ENCODE results near the gene GPR89A. TPM values are rescaled to one million over a fixed set of nuclear protein-coding genes. Genes with fewer than 3 reads are reported as not detected.

Gene GPR89A
- total and polyA plus RNA-seq, 2 of the 8 experiments (the other 6 are each of a cell fraction or from before 2014, with no cell fraction given), result 26.8 to 46.6 TPM

DNA sequence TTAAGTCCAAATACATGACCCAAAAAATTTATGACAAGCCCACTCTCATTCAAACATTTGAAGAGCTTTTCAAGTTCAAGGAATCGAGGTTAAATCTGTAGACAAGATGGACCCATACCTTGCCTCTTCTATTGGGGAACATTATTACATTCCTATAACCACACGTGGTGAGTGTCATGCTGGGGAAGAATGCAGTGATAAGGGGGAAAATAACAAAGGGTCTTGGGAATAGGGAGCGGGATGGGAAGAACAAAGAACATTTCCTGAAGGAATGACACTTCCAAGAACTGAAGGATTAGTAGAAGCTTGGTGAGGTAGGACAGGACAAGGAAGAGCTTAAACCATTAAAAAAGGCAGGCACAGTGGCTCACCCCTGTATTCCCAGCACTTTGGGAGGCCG, 80.5 kb downstream of the GPR89A start:
- peaks cover 0 to 3% (median under 1%) of the 10 kb centered on the region in 4 experiments; a peak in 2 of 7 replicates for H3K4me1 ChIP-seq (replicated peaks in 1 of 4; ENCODE audit: control insufficient read depth in 3 of 4, insufficient read depth in 4 of 4, low read length in 3 of 4)
- ChIA-PET POLR2A (ENCODE audit: partially characterized antibody) (interaction anchor here (1.4 kb wide), 1 partner anchor 15 kb away, joined by 4 read pairs; no protein-coding TSS in a partner anchor), CTCF (ENCODE audit: partially characterized antibody) (interaction anchor here (1.4 kb wide), 1 partner anchor 33 kb away, joined by 4 read pairs; no protein-coding TSS in a partner anchor)
- 72% methylated on average over 4 of the region's 4 CpGs; no CpG with 5 or more reads in 1 of the 2 experiments for WGBS, 2 experiments (ENCODE audit: extremely low coverage in 1 of 2, insufficient coverage in 1 of 2, insufficient read length in 1 of 2, insufficient replicate concordance in 2 of 2, low coverage in 1 of 2, low lambda C conversion rate in 2 of 2, missing lambda C conversion rate in 1 of 2)
- H3K4ac ChIP-seq (replicated peaks; ENCODE audit: insufficient read length, low read depth, low read length), result no peak overlapping the region
- H3K56ac ChIP-seq (replicated peaks; ENCODE audit: insufficient read length, low read depth, low read length), result no peak overlapping the region
- no peak overlapping the region for H3K4me2 ChIP-seq (ENCODE audit: insufficient read depth in 1 of 2, low read depth in 2 of 2, low read length in 2 of 2)
- no peaks in the 10 kb centered on the region for H3K79me1 ChIP-seq (ENCODE audit: low read depth, low read length)
- peak; percentile 54; the same call in 1 of the 2 replicates for TF ChIP-seq TEAD4 (IDR thresholded peaks at IDR 0.05; ENCODE audit: low read depth, low read length)
- no peak for TF ChIP-seq SIRT6 (IDR thresholded peaks at IDR 0.05; ENCODE audit: low read length)
- TF ChIP-seq, protein P1, sequence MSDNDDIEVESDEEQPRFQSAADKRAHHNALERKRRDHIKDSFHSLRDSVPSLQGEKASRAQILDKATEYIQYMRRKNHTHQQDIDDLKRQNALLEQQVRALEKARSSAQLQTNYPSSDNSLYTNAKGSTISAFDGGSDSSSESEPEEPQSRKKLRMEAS (IDR thresholded peaks at IDR 0.05), result peak; percentile 29; the same call in 1 of the 2 replicates
- H2AK5ac ChIP-seq (ENCODE audit: low read depth, low read length), result no peak overlapping the region
- H3K23me2 ChIP-seq (ENCODE audit: low read depth, low read length), result no peaks in the 10 kb centered on the region
- DNase-seq (ENCODE audit: low read depth in 1 of 2, low spot score in 2 of 2) (no peak), FAIRE-seq (no peak)
- no peaks in the 10 kb centered on the region for H3K79me2 ChIP-seq (ENCODE audit: control insufficient read depth in 1 of 2, insufficient read depth in 2 of 2, low read length in 2 of 2)
- H3K27ac ChIP-seq (ENCODE audit: low read depth, low read length), result no peak overlapping the region
- no peak overlapping the region for H2BK120ac ChIP-seq (replicated peaks; ENCODE audit: low read depth, low read length)
- H3K27me3 ChIP-seq (replicated peaks in 1 of 4; ENCODE audit: control insufficient read depth in 3 of 4, extremely low read depth in 1 of 4, insufficient read depth in 3 of 4, low read length in 3 of 4), result no peaks in the 10 kb centered on the region
- no peak overlapping the region for H2AFZ ChIP-seq (ENCODE audit: low read length)
- H3K23ac ChIP-seq (ENCODE audit: insufficient read length), result no peak overlapping the region
- H2BK15ac ChIP-seq (ENCODE audit: low read length), result no peak overlapping the region
- no peak overlapping the region for H2BK20ac ChIP-seq (ENCODE audit: low read length)
- no peak overlapping the region for H2BK12ac ChIP-seq (ENCODE audit: low read depth, low read length)
- no peak overlapping the region for H3K4me3 ChIP-seq (ENCODE audit: extremely low read depth in 1 of 4, insufficient read depth in 2 of 4, low read depth in 3 of 4, low read length in 4 of 4)
- no peak overlapping the region for H4K8ac ChIP-seq (ENCODE audit: extremely low read depth, insufficient read depth, low read length)
- H3K9me3 ChIP-seq (ENCODE audit: insufficient read depth in 2 of 2, low read depth in 1 of 2, low read length in 1 of 2), result no peaks in the 10 kb centered on the region
- no peaks in the 10 kb centered on the region for H4K20me1 ChIP-seq (replicated peaks in 1 of 2; ENCODE audit: control insufficient read depth in 1 of 2, insufficient read depth in 2 of 2, low read length in 2 of 2)
- H4K5ac ChIP-seq (ENCODE audit: insufficient read length, low read depth, low read length), result no peak overlapping the region
- H3K36me3 ChIP-seq (ENCODE audit: control insufficient read depth in 2 of 4, insufficient read depth in 4 of 4, low read length in 3 of 4), result no peaks in the 10 kb centered on the region
- no peak overlapping the region for H4K91ac ChIP-seq (replicated peaks; ENCODE audit: insufficient read length, low read length)
- H3K14ac ChIP-seq (ENCODE audit: insufficient read length), result no peak overlapping the region
- H2BK5ac ChIP-seq (ENCODE audit: low read depth, low read length), result no peak overlapping the region
- H3K18ac ChIP-seq (ENCODE audit: extremely low read depth, low read length), result no peak overlapping the region
- H3K9ac ChIP-seq (replicated peaks in 1 of 4; ENCODE audit: extremely low read depth in 1 of 4, low read depth in 3 of 4, low read length in 3 of 4), result no peak overlapping the region

All from H1 (cell line).